H1 (cell line): ENCODE results near the gene ADARB2. TPM values are rescaled to one million over a fixed set of nuclear protein-coding genes. Genes with fewer than 3 reads are reported as not detected.

ENCODE experiments used
- CTCF ChIA-PET: fragments of 300-600 bp; sonication (Branson Sonifier 250); formaldehyde crosslinking; loops from one replicate; lab custom pipeline; 2021; ENCODE audit not compliant: partially characterized antibody; lab: Charles Lee
- POLR2A ChIA-PET: fragments of 300-600 bp; sonication (Branson Sonifier 250); formaldehyde crosslinking; loops from one replicate; lab custom pipeline; 2021; ENCODE audit warnings: inconsistent platforms; ENCODE audit not compliant: partially characterized antibody; lab: Charles Lee
- DNase-seq, 2 experiments: peaks; one replicate each; pipeline versions ENCODE4 v3.0.0 to v3.0.0-alpha.2; 2010 to 2022; ENCODE audit warnings: low spot score in 2 of 2, low read depth in 1 of 2, mixed read lengths in 1 of 2
- FAIRE-seq: peaks from 2 replicates; lab custom pipeline; 2011; peaks lifted over from hg19 to GRCh38; lab: Jason Lieb, UNC
- H2AFZ ChIP-seq: 2 replicates; pipeline ENCODE4 v1.8.1; 2012; ENCODE audit warnings: low read length, inconsistent platforms
- H2AK5ac ChIP-seq: 2 replicates; pipeline ENCODE4 v1.6.1; 2013; ENCODE audit warnings: low read depth, low read length
- H2BK120ac ChIP-seq: replicated peaks from 2 replicates; pipeline ENCODE3; 2013; ENCODE audit warnings: low read depth, low read length, inconsistent platforms
- H2BK12ac ChIP-seq: 2 replicates; pipeline ENCODE4 v1.6.1; 2013; ENCODE audit warnings: low read depth, low read length
- H2BK15ac ChIP-seq: 2 replicates; pipeline ENCODE4 v1.6.1; 2013; ENCODE audit warnings: low read length
- H2BK20ac ChIP-seq: 2 replicates; pipeline ENCODE4 v1.6.1; 2013; ENCODE audit warnings: low read length
- H2BK5ac ChIP-seq: 2 replicates; pipeline ENCODE4 v1.6.1; 2013; ENCODE audit warnings: low read depth, low read length
- H3K14ac ChIP-seq: 2 replicates; pipeline ENCODE4 v1.6.1; 2013; ENCODE audit warnings: inconsistent platforms; ENCODE audit not compliant: insufficient read length
- H3K18ac ChIP-seq: 2 replicates; pipeline ENCODE4 v1.6.1; 2013; ENCODE audit warnings: low read length; ENCODE audit errors: extremely low read depth
- H3K23ac ChIP-seq: 2 replicates; pipeline ENCODE4 v1.6.1; 2013; ENCODE audit warnings: inconsistent platforms; ENCODE audit not compliant: insufficient read length
- H3K23me2 ChIP-seq: 2 replicates; pipeline ENCODE4 v1.6.1; 2013; ENCODE audit warnings: low read depth, low read length
- H3K27ac ChIP-seq: 2 replicates; pipeline ENCODE4 v1.6.1; 2011; ENCODE audit warnings: low read depth, low read length, inconsistent platforms
- H3K27me3 ChIP-seq, 4 experiments: replicated peaks in 1 of 4; 1 replicate in 1 of 4; 2 replicates in 3 of 4; pipeline versions ENCODE4 v1.6.1 to v1.8.1; 2011 to 2013; ENCODE audit warnings: low read length in 3 of 4, mild to moderate bottlenecking in 3 of 4, inconsistent platforms in 2 of 4, mixed read lengths in 2 of 4, moderate library complexity in 1 of 4; ENCODE audit not compliant: control insufficient read depth in 3 of 4, insufficient read depth in 3 of 4; ENCODE audit errors: extremely low read depth in 1 of 4
- H3K36me3 ChIP-seq, 4 experiments: 2 replicates each; pipeline versions ENCODE4 v1.6.1 to v1.8.1; 2011 to 2013; ENCODE audit warnings: mild to moderate bottlenecking in 4 of 4, low read length in 3 of 4, moderate library complexity in 2 of 4, control low read depth in 1 of 4, inconsistent platforms in 1 of 4; ENCODE audit not compliant: insufficient read depth in 4 of 4, control insufficient read depth in 2 of 4
- H3K4ac ChIP-seq: replicated peaks from 2 replicates; pipeline ENCODE3; 2013; ENCODE audit warnings: low read length, low read depth, mixed read lengths, inconsistent platforms; ENCODE audit not compliant: insufficient read length
- H3K4me1 ChIP-seq, 4 experiments: replicated peaks in 1 of 4; 1 replicate in 1 of 4; 2 replicates in 3 of 4; pipeline versions ENCODE4 v1.6.1 to v1.8.1; 2011 to 2013; ENCODE audit warnings: low read length in 3 of 4, inconsistent platforms in 2 of 4, mixed read lengths in 1 of 4; ENCODE audit not compliant: insufficient read depth in 4 of 4, control insufficient read depth in 3 of 4
- H3K4me2 ChIP-seq, 2 experiments: 2 replicates each; pipeline versions ENCODE4 v1.6.1 to v1.8.1; 2011 to 2013; ENCODE audit warnings: low read depth in 2 of 2, low read length in 2 of 2, control low read depth in 1 of 2, inconsistent platforms in 1 of 2, mild to moderate bottlenecking in 1 of 2; ENCODE audit not compliant: insufficient read depth in 1 of 2
- H3K4me3 ChIP-seq, 4 experiments: fragments of 200-600, 300-600 bp in 1 of 4; sonication (generic), shearing (Covaris generic), sonication (Bioruptor Twin) in 1 of 4; 2 replicates each; pipeline versions ENCODE4 v1.5.1 to v1.8.1; 2011 to 2016; ENCODE audit warnings: low read length in 4 of 4, low read depth in 3 of 4, control low read depth in 2 of 4, inconsistent platforms in 2 of 4, mild to moderate bottlenecking in 2 of 4, mixed read lengths in 1 of 4, moderate library complexity in 1 of 4; ENCODE audit not compliant: insufficient read depth in 2 of 4; ENCODE audit errors: extremely low read depth in 1 of 4
- H3K56ac ChIP-seq: replicated peaks from 2 replicates; pipeline ENCODE3; 2013; ENCODE audit warnings: low read depth, mild to moderate bottlenecking, mixed read lengths, low read length, inconsistent platforms; ENCODE audit not compliant: insufficient read length
- H3K79me1 ChIP-seq: 2 replicates; pipeline ENCODE4 v1.6.1; 2013; ENCODE audit warnings: low read depth, low read length, control low read depth
- H3K79me2 ChIP-seq, 2 experiments: 2 replicates each; pipeline versions ENCODE4 v1.6.1 to v1.8.1; 2012 to 2013; ENCODE audit warnings: low read length in 2 of 2, mild to moderate bottlenecking in 2 of 2, inconsistent platforms in 1 of 2; ENCODE audit not compliant: insufficient read depth in 2 of 2, control insufficient read depth in 1 of 2
- H3K9ac ChIP-seq, 4 experiments: replicated peaks in 1 of 4; 1 replicate in 1 of 4; 2 replicates in 3 of 4; pipeline versions ENCODE4 v1.6.1 to v1.8.1; 2011 to 2013; ENCODE audit warnings: low read depth in 3 of 4, low read length in 3 of 4, control low read depth in 2 of 4, mild to moderate bottlenecking in 2 of 4, moderate library complexity in 2 of 4, inconsistent platforms in 1 of 4; ENCODE audit errors: extremely low read depth in 1 of 4
- H3K9me3 ChIP-seq, 2 experiments: 2 replicates each; pipeline versions ENCODE4 v1.6.1 to v1.8.1; 2012 to 2013; ENCODE audit warnings: mild to moderate bottlenecking in 2 of 2, moderate library complexity in 2 of 2, control low read depth in 1 of 2, inconsistent platforms in 1 of 2, low read depth in 1 of 2, low read length in 1 of 2, mixed read lengths in 1 of 2; ENCODE audit not compliant: insufficient read depth in 2 of 2
- H4K20me1 ChIP-seq, 2 experiments: replicated peaks in 1 of 2; 2 replicates each; pipeline versions ENCODE3 to v1.8.1; 2011 to 2013; ENCODE audit warnings: inconsistent platforms in 2 of 2, low read length in 2 of 2, mild to moderate bottlenecking in 1 of 2; ENCODE audit not compliant: insufficient read depth in 2 of 2, control insufficient read depth in 1 of 2
- H4K5ac ChIP-seq: 2 replicates; pipeline ENCODE4 v1.6.1; 2013; ENCODE audit warnings: low read length, low read depth, mixed read lengths, inconsistent platforms; ENCODE audit not compliant: insufficient read length
- H4K8ac ChIP-seq: 2 replicates; pipeline ENCODE4 v1.8.0; 2013; ENCODE audit warnings: mild to moderate bottlenecking, moderate library complexity, low read length, inconsistent platforms; ENCODE audit not compliant: insufficient read depth; ENCODE audit errors: extremely low read depth
- H4K91ac ChIP-seq: replicated peaks from 2 replicates; pipeline ENCODE3; 2013; ENCODE audit warnings: low read length, mixed read lengths, inconsistent platforms; ENCODE audit not compliant: insufficient read length
- RAD21 ChIP-seq, 2 experiments: IDR thresholded peaks in 1 of 2; conservative IDR thresholded peaks in 1 of 2; 2 replicates each; pipeline ENCODE4 v1.6.1; 2011; ENCODE audit warnings: low read depth in 2 of 2, low read length in 2 of 2, improper control_type of control experiment in 1 of 2, inconsistent platforms in 1 of 2, mild to moderate bottlenecking in 1 of 2, moderate library complexity in 1 of 2
- SIX5 ChIP-seq: IDR thresholded peaks from 2 replicates; pipeline ENCODE4 v1.6.1; 2011; ENCODE audit warnings: mild to moderate bottlenecking, low read depth, low read length
- WGBS, 2 experiments: shearing (Covaris generic) in 1 of 2; methylation state at CpG; one replicate each; pipeline versions ENCODE4 v1.1.6 to v1.1.7; 2013 to 2015; ENCODE audit warnings: low lambda C conversion rate in 2 of 2, mixed read lengths in 2 of 2, inconsistent platforms in 1 of 2, low coverage in 1 of 2, missing lambda C conversion rate in 1 of 2; ENCODE audit not compliant: insufficient replicate concordance in 2 of 2, insufficient coverage in 1 of 2, insufficient read length in 1 of 2; ENCODE audit errors: extremely low coverage in 1 of 2, missing lambda C conversion rate in 1 of 2; 5-methylcytosine and 5-hydroxymethylcytosine counted together
- polyA plus RNA-seq, 7 experiments: library from polyadenylated mRNA; depleted of rRNA in 3 of 7; stranded (reverse) in 5 of 7; unstranded in 2 of 7; fragments of >200 nt in 5 of 7; fragments of 200-250 nt in 2 of 7; gene quantifications; 1 replicate in 5 of 7; 2 replicates in 1 of 7; 4 replicates in 1 of 7; pipeline versions ENCODE4 v1.2.1 to v1.2.3, GENCODE V29; 2011 to 2013; ENCODE audit warnings: missing spikeins in 2 of 7, mixed read lengths in 2 of 7
- total RNA-seq: library from RNA; stranded (reverse); fragmentation: NEBNext Ultra II Directional; extraction: Animal tissue kit (Norgen Biotek cat#: 25700); gene quantifications from 2 replicates; pipeline ENCODE4 v1.2.1, GENCODE V29; 2021
- TF ChIP-seq, protein P1 (sequence below), 3 experiments: IDR thresholded peaks; 1 replicate in 2 of 3; 2 replicates in 1 of 3; pipeline versions ENCODE4 v1.5.1 to v1.6.1; 2011; ENCODE audit warnings: low read length in 3 of 3, mild to moderate bottlenecking in 3 of 3, inconsistent platforms in 2 of 3, low read depth in 1 of 3, moderate library complexity in 1 of 3; ENCODE audit not compliant: insufficient read depth in 1 of 3; ENCODE audit errors: control extremely low read depth in 1 of 3

Gene ADARB2
- total and polyA plus RNA-seq, 2 of the 8 experiments (the other 6 are each of a cell fraction or from before 2014, with no cell fraction given) = 2.2 to 2.8 TPM

DNA sequence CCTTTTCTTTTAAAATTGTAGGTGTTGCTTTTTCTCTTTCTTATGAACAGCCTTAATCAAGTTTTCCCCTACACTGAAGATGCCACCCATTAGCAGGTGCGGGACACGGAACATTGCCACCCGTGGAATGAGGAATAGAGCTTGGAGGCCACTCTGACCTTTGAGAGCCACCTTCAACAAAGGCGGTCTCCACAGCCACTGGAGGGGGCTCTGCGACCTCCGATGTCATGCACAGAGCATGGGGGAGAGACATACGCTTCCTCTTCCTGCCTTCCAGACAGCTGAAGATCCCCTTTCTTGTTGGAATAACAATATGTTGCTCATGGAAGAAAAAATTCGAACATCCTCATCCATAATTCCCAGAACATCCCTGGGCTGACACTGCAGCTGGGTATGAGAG, 39.1 kb downstream of the ADARB2 start:
- H2BK120ac ChIP-seq = no peak overlapping the region
- H4K91ac ChIP-seq = no peak overlapping the region
- no peak overlapping the region for H4K5ac ChIP-seq
- H3K14ac ChIP-seq = no peak overlapping the region
- no peak overlapping the region for H3K18ac ChIP-seq
- H3K4ac ChIP-seq = no peak overlapping the region
- ChIA-PET CTCF (interaction anchor here (0.6 to 1.0 kb wide), 3 partner anchors 10 to 39 kb away, joined by 3 read pairs; partner anchors contain the start of gene ADARB2), POLR2A (no interaction called here)
- H2AFZ ChIP-seq = no peak overlapping the region
- peaks cover 1 to 11% of the 10 kb centered on the region in 2 experiments; a peak in 3 of 4 replicates for H3K9me3 ChIP-seq
- no peak overlapping the region for H3K56ac ChIP-seq
- TF ChIP-seq, protein P1, sequence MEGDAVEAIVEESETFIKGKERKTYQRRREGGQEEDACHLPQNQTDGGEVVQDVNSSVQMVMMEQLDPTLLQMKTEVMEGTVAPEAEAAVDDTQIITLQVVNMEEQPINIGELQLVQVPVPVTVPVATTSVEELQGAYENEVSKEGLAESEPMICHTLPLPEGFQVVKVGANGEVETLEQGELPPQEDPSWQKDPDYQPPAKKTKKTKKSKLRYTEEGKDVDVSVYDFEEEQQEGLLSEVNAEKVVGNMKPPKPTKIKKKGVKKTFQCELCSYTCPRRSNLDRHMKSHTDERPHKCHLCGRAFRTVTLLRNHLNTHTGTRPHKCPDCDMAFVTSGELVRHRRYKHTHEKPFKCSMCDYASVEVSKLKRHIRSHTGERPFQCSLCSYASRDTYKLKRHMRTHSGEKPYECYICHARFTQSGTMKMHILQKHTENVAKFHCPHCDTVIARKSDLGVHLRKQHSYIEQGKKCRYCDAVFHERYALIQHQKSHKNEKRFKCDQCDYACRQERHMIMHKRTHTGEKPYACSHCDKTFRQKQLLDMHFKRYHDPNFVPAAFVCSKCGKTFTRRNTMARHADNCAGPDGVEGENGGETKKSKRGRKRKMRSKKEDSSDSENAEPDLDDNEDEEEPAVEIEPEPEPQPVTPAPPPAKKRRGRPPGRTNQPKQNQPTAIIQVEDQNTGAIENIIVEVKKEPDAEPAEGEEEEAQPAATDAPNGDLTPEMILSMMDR (IDR thresholded peaks at IDR 0.05; ENCODE audit: control extremely low read depth in 1 of 3, insufficient read depth in 1 of 3, low read depth in 1 of 3, low read length in 3 of 3) = peak; percentile 18 to 47 (median 38); a peak in 2 of 4 replicates
- TF ChIP-seq RAD21 (IDR thresholded peaks at IDR 0.05 in 1 of 2, conservative IDR thresholded peaks at IDR 0.05 in 1 of 2; ENCODE audit: low read depth in 2 of 2, low read length in 2 of 2) (peak; percentile 62 to 70), SIX5 (no peak)
- H2BK15ac ChIP-seq = no peak overlapping the region
- DNase-seq (no peak), FAIRE-seq (no peak)
- H3K4me2 ChIP-seq = no peak overlapping the region
- no peaks in the 10 kb centered on the region for H3K79me1 ChIP-seq
- H2BK12ac ChIP-seq = no peak overlapping the region
- H4K8ac ChIP-seq = no peak overlapping the region
- H2AK5ac ChIP-seq = no peak overlapping the region
- no peaks in the 10 kb centered on the region for H3K23me2 ChIP-seq
- peaks cover 0 to 5% of the 10 kb centered on the region in 2 experiments for H4K20me1 ChIP-seq
- H3K27ac ChIP-seq = no peak overlapping the region
- H2BK20ac ChIP-seq = no peak overlapping the region
- no peaks in the 10 kb centered on the region for H3K4me1 ChIP-seq
- no peak overlapping the region for H3K9ac ChIP-seq
- 85% methylated on average over 8 of the region's 8 CpGs; no CpG with 5 or more reads in 1 of the 2 experiments for WGBS, 2 experiments
- H3K36me3 ChIP-seq = no peaks in the 10 kb centered on the region
- no peak overlapping the region for H3K23ac ChIP-seq
- H2BK5ac ChIP-seq = no peak overlapping the region
- H3K79me2 ChIP-seq = peaks cover 0 to 3% of the 10 kb centered on the region in 2 experiments; a peak in 1 of 4 replicates
- H3K27me3 ChIP-seq = peaks cover 0 to 2% (median 0%) of the 10 kb centered on the region in 4 experiments; a peak in 1 of 7 replicates
- H3K4me3 ChIP-seq = no peak overlapping the region
